Measurements from ENCODE around the gene CLDN20. TPM values are rescaled to one million over a fixed set of nuclear protein-coding genes. Genes with fewer than 3 reads are reported as not detected.

Gene CLDN20
- total and polyA plus RNA-seq, 2 of the 8 experiments (the other 6 are each of a cell fraction or from before 2014, with no cell fraction given) = not detected

- TF ChIP-seq USF2 (IDR thresholded peaks at IDR 0.05; ENCODE audit: low read length) (0 out of 2 replicates have a peak, but pooled peaks have one; percentile 21), TAF1 (IDR thresholded peaks at IDR 0.05; ENCODE audit: low read depth, low read length) (no peak), YY1 (IDR thresholded peaks at IDR 0.05; ENCODE audit: low read depth, low read length) (no peak), PHF8 (conservative IDR thresholded peaks at IDR 0.05; ENCODE audit: low read depth, low read length) (peak; percentile 11; the same call in 1 of the 2 replicates), ZNF274 (IDR thresholded peaks at IDR 0.05; ENCODE audit: borderline replicate concordance, extremely low read depth, low read length) (no peak), CREB1 (IDR thresholded peaks at IDR 0.05) (no peak), KDM4A (IDR thresholded peaks at IDR 0.05; ENCODE audit: low read depth, low read length, severe bottlenecking) (no peak), SP4 (IDR thresholded peaks at IDR 0.05; ENCODE audit: low read length) (no peak), SIX5 (IDR thresholded peaks at IDR 0.05; ENCODE audit: low read depth, low read length) (no peak), BACH1 (IDR thresholded peaks at IDR 0.05; ENCODE audit: low read length) (no peak), E2F6 (IDR thresholded peaks at IDR 0.05) (0 out of 2 replicates have a peak, but pooled peaks have one; percentile 22), CEBPB (IDR thresholded peaks at IDR 0.05; ENCODE audit: low read depth, low read length) (no peak), SUZ12 (IDR thresholded peaks at IDR 0.05; ENCODE audit: low read length) (no peak), TCF12 (IDR thresholded peaks at IDR 0.05; ENCODE audit: low read depth, low read length) (no peak), GTF2F1 (IDR thresholded peaks at IDR 0.05; ENCODE audit: borderline replicate concordance, low read depth, low read length) (no peak), RXRA (IDR thresholded peaks at IDR 0.05; ENCODE audit: insufficient read depth, low read depth, low read length) (no peak), SIRT6 (IDR thresholded peaks at IDR 0.05; ENCODE audit: low read length) (no peak), RBBP5 (IDR thresholded peaks at IDR 0.05; ENCODE audit: borderline replicate concordance, low read depth, low read length) (no peak), CHD1 (IDR thresholded peaks at IDR 0.05; ENCODE audit: low read depth, low read length) (no peak), BRCA1 (IDR thresholded peaks at IDR 0.05; ENCODE audit: low read depth, low read length) (no peak)
Observed at GRCh38 chr6:155314773-155315515, 51.1 kb downstream of the CLDN20 start (continued).

Measured in H1 (cell line).